ENCODE data around the gene TRAPPC8. TPM values are rescaled to one million over a fixed set of nuclear protein-coding genes. Genes with fewer than 3 reads are reported as not detected.

The TRAPPC8 gene
- total RNA-seq, 1 experiment from 2014 or later: 19.8 TPM

DNA sequence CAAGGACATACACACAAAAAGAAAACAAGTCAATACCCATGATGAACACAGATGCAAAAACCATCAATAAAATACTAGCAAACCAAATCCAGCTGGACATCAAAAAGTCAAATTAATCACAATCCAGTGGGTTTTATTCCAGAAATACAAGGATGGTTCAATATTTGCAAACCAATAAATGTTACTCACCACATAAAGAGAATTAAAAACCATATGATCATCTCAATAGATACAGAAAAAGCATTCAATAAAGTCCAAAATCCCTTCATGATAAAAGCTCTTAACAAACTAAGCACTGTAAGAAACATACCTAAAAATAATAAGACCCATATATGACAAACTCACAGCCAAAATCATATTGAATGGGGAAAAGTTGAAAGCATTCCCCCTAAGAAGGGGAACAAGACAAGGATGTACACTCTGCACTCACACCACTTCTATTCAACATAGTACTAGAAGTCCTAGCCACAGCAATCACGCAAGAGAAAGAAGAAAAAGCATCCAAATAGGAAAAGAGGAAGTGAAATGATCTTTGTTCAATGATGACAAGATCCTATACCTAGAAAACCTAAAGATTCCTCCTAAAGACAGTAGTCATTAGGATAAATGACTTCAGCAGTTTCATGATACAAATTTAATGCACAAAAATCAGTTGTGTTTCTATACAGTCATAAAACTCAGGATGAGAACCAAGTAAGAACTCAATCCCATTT, 62.6 kb downstream of the TRAPPC8 start:
- intact Hi-C loops (cut with micrococcal nuclease; ENCODE audit: unreplicated experiment): no loop called here
- Histone ChIP-seq H3K36me3 (ENCODE audit: control insufficient read depth, insufficient read depth, low read length) (no peaks in the 10 kb centered on the region), H3K27me3 (replicated peaks; ENCODE audit: control insufficient read depth, insufficient read depth, low read length) (no peaks in the 10 kb centered on the region), H3K4me3 (ENCODE audit: low read depth, low read length) (no peak overlapping the region), H3K9me3 (no peaks in the 10 kb centered on the region), H3K4me1 (no peaks in the 10 kb centered on the region)
- TF ChIP-seq, protein P1, sequence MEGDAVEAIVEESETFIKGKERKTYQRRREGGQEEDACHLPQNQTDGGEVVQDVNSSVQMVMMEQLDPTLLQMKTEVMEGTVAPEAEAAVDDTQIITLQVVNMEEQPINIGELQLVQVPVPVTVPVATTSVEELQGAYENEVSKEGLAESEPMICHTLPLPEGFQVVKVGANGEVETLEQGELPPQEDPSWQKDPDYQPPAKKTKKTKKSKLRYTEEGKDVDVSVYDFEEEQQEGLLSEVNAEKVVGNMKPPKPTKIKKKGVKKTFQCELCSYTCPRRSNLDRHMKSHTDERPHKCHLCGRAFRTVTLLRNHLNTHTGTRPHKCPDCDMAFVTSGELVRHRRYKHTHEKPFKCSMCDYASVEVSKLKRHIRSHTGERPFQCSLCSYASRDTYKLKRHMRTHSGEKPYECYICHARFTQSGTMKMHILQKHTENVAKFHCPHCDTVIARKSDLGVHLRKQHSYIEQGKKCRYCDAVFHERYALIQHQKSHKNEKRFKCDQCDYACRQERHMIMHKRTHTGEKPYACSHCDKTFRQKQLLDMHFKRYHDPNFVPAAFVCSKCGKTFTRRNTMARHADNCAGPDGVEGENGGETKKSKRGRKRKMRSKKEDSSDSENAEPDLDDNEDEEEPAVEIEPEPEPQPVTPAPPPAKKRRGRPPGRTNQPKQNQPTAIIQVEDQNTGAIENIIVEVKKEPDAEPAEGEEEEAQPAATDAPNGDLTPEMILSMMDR (IDR thresholded peaks at IDR 0.05; ENCODE audit: insufficient read depth in 1 of 2, low read depth in 1 of 2, low read length in 1 of 2, severe bottlenecking in 1 of 2, unreplicated experiment in 1 of 2): no peak
- POLR2A ChIA-PET: no interaction called here
- Mint-ChIP-seq H3K9me3 (ENCODE audit: unreplicated experiment) (peaks cover 9% of the 10 kb centered on the region), H3K36me3 (ENCODE audit: insufficient read depth, unreplicated experiment) (peaks cover 24% of the 10 kb centered on the region), H3K27ac (ENCODE audit: unreplicated experiment) (no peak overlapping the region), H3K4me1 (ENCODE audit: low read depth, unreplicated experiment) (peaks cover 8% of the 10 kb centered on the region), H3K4me3 (ENCODE audit: unreplicated experiment) (no peak overlapping the region), H3K27me3 (ENCODE audit: insufficient read depth, unreplicated experiment) (no peaks in the 10 kb centered on the region)
- no TSS peak for BruUV-seq (replicated peaks)
- CTCF ChIA-PET: no interaction called here
- no peak for DNase-seq

DNA sequence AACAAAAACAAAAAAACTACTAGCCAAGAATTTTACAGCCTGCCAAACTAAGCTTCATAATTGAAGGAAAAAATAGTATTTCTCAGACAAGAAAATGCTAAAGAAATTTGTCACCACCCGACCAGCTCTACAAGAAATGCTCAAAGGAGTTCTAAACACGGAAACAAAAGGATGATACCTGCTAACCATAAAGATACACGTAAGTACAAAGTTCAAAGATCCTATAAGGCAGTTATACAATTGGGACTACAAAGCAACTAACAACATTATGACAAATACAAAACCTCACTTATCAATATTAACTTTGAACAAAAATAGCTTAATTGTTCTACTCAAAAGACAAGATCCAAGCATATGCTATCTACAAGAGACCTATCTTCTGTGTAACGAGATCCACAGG, 64.6 kb downstream of the TRAPPC8 start:
- H3K9me3 Mint-ChIP-seq (ENCODE audit: unreplicated experiment): peaks cover 9% of the 10 kb centered on the region
- ChIA-PET CTCF (no interaction called here), POLR2A (no interaction called here)
- DNase-seq: no peak
- Histone ChIP-seq H3K4me3 (ENCODE audit: low read depth, low read length) (no peak overlapping the region), H3K36me3 (ENCODE audit: control insufficient read depth, insufficient read depth, low read length) (no peaks in the 10 kb centered on the region), H3K9me3 (no peaks in the 10 kb centered on the region), H3K4me1 (no peaks in the 10 kb centered on the region), H3K27me3 (replicated peaks; ENCODE audit: control insufficient read depth, insufficient read depth, low read length) (no peaks in the 10 kb centered on the region)
- peaks cover 8% of the 10 kb centered on the region for H3K4me1 Mint-ChIP-seq (ENCODE audit: low read depth, unreplicated experiment)
- no peak overlapping the region for H3K27ac Mint-ChIP-seq (ENCODE audit: unreplicated experiment)
- H3K36me3 Mint-ChIP-seq (ENCODE audit: insufficient read depth, unreplicated experiment): peaks cover 21% of the 10 kb centered on the region
- intact Hi-C loops (cut with micrococcal nuclease; ENCODE audit: unreplicated experiment): no loop called here
- H3K27me3 Mint-ChIP-seq (ENCODE audit: insufficient read depth, unreplicated experiment): no peaks in the 10 kb centered on the region
- H3K4me3 Mint-ChIP-seq (ENCODE audit: unreplicated experiment): no peak overlapping the region
- TF ChIP-seq, protein P1 (IDR thresholded peaks at IDR 0.05; ENCODE audit: insufficient read depth in 1 of 2, low read depth in 1 of 2, low read length in 1 of 2, severe bottlenecking in 1 of 2, unreplicated experiment in 1 of 2): no peak
- BruUV-seq (replicated peaks): no TSS peak

DNA sequence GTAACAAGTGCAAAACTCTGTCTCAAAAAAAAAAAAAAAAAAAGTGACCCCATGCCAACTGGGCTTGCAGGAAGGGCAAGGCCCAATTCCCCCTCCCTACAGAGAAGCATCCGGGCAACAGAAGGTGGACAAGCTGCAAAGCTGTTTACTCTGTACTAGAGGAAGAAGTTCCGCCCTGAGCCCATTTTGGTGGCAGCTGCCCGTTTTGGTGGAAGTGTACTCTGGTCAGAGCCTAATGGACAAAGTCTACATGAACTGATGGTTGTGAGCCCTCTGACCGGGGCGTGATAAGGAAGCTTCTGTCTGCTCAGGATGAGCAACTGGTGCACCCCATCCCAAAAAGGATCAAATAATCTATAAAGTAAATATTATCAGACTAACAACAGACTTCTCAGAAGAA, 65.0 kb downstream of the TRAPPC8 start:
- no peak overlapping the region for H3K4me3 Mint-ChIP-seq (ENCODE audit: unreplicated experiment)
- H3K4me1 Mint-ChIP-seq (ENCODE audit: low read depth, unreplicated experiment): peaks cover 8% of the 10 kb centered on the region
- no peak overlapping the region for H3K27ac Mint-ChIP-seq (ENCODE audit: unreplicated experiment)
- TF ChIP-seq, protein P1 (IDR thresholded peaks at IDR 0.05; ENCODE audit: insufficient read depth in 1 of 2, low read depth in 1 of 2, low read length in 1 of 2, severe bottlenecking in 1 of 2, unreplicated experiment in 1 of 2): no peak
- no peaks in the 10 kb centered on the region for H3K27me3 Mint-ChIP-seq (ENCODE audit: insufficient read depth, unreplicated experiment)
- H3K36me3 Mint-ChIP-seq (ENCODE audit: insufficient read depth, unreplicated experiment): peaks cover 24% of the 10 kb centered on the region
- peaks cover 9% of the 10 kb centered on the region for H3K9me3 Mint-ChIP-seq (ENCODE audit: unreplicated experiment)
- intact Hi-C loops (cut with micrococcal nuclease; ENCODE audit: unreplicated experiment): no loop called here
- no peaks in the 10 kb centered on the region for H3K4me1 ChIP-seq
- H3K36me3 ChIP-seq (ENCODE audit: control insufficient read depth, insufficient read depth, low read length): no peaks in the 10 kb centered on the region
- CTCF ChIA-PET: no interaction called here
- no TSS peak for BruUV-seq (replicated peaks)
- H3K27me3 ChIP-seq (replicated peaks; ENCODE audit: control insufficient read depth, insufficient read depth, low read length): no peaks in the 10 kb centered on the region
- no peak overlapping the region for H3K4me3 ChIP-seq (ENCODE audit: low read depth, low read length)
- H3K9me3 ChIP-seq: no peaks in the 10 kb centered on the region
- POLR2A ChIA-PET: no interaction called here
- DNase-seq: no peak
